Measurements from ENCODE around the gene GHITM.
"Not testable (repeated sequence)": the region's sequence is repeated elsewhere in the genome, so short reads cannot be mapped to it uniquely, and the experiment has no call there.

DNA sequence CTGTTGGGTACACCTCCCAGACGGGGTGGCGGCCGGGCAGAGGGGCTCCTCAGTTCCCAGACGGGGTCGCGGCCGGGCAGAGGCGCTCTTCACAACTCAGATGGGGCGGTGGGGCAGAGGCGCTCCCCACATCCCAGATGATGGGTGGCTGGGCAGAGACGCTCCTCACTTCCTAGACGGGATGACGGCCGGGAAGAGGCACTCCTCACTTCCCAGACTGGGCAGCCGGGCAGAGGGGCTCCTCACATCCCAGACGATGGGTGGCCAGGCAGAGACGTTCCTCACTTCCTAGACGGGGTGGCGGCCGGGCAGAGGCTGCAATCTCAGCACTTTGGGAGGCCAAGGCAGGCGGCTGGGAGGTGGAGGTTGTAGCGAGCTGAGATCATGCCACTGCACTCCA lies 41.1 kb downstream of the GHITM start:
- TF ChIP-seq CTCF, POLR2A (IDR thresholded peaks at IDR 0.05): not testable (repeated sequence)
